HG02981 (cell line): ENCODE data around the gene ATP6V0E2.
"Not testable (repeated sequence)": the region's sequence is repeated elsewhere in the genome, so short reads cannot be mapped to it uniquely, and the experiment has no call there.

ENCODE experiments used
- ATAC-seq: cut with Tn5 transposase; IDR thresholded peaks from one replicate; pipeline ENCODE4 v1.9.1; 2021; ENCODE audit warnings: mild to moderate bottlenecking, moderate library complexity; ENCODE audit not compliant: unreplicated experiment

The ATP6V0E2 gene

GRCh38 chr7:149875396-149875795 is 1.6 kb downstream of the ATP6V0E2 start:
- ATAC-seq = no peak

DNA sequence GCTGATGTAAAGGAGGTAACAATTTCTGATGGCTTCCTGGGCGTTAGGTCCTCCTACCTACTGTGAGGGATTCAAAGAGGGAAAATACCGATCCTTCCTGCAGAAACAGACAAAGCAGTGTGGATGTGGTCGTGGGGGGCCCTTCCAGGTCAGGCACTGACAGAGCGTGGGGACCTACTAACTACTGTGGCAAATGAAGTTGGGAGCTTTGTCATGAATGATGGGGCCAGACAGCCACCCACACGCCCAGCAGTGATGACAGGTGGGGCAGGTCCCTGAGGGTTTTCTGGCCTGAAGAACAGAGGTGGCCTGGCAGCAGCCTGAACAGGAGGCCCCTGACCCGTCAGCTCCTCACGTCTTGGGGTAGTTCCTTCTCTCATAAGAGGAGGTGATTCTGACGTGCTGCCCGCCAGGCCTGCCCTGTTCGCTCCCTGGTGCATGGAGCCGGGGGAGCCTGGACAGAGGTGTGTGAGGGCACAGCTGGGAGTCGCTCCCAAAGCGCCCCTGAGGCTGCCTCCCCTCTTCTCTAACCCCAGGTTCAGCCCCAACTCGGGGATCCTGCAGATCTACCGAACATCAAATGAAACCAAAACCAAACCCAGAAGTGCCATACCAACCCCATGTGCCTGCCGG is 4.2 kb downstream of the ATP6V0E2 start:
- ATAC-seq = no peak

DNA sequence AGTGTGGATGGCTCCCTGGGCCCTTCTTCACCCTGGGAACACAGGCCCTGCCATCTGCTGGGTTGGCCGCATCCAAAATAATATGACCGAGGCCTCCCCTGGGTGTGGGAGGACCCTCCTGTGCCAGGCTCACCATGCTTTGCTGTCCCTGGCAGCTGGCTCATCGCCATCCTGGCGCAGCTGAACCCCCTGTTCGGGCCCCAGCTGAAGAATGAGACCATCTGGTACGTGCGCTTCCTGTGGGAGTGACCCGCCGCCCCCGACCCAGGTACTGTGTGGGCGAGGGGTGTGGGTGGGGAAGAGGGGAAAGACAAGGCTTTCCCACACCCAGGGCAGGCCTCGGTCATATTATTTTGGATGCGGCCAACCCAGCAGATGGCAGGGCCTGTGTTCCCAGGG is 4.8 kb downstream of the ATP6V0E2 start:
- no peak for ATAC-seq

GRCh38 chr7:149879271-149879743 is 5.5 kb downstream of the ATP6V0E2 start:
- no peak for ATAC-seq

DNA sequence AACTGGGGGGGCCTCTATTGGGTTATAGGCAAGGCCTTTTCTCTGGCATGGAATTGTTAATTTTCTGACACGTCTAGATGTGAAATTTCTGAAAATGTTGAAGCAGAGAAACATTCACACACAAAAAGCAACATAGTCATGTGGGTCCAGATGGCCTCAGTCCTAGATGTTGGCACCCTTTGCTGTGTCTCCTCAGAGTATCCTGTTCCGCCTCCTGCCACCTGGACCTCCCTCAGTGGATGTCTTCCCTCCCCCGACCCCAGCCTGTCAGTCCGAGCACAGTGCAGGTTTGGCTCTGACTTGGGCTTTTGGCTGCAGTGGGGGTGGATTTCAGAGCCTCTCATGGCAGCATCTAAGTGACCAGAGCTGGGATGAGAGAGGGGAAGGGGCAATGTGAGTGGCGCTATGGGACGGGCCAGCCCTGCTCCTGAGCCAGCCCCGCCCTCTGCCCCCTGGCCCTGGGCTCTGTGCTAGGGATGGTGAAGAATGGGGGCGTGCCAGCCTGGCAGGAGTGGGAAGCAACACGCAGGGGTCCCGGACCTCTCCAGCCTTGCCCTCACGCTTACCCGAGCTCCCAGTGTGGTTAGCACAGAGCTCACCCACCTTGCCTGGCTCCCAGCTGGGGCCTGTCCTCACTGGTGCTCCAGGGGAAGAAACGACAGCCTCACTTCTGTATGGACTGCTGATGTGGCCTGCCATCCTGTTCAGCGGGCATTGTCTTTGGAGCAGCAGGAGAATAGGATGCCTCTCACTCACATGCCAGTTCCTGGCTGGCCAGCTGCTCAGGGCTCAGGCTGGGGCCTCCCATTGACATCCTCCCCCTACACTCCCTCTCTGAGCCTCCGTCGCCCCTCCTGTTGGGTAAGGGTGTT is 6.2 kb downstream of the ATP6V0E2 start:
- no peak for ATAC-seq

GRCh38 chr7:149880638-149881311 is 7.0 kb downstream of the ATP6V0E2 start:
- no peak for ATAC-seq

DNA sequence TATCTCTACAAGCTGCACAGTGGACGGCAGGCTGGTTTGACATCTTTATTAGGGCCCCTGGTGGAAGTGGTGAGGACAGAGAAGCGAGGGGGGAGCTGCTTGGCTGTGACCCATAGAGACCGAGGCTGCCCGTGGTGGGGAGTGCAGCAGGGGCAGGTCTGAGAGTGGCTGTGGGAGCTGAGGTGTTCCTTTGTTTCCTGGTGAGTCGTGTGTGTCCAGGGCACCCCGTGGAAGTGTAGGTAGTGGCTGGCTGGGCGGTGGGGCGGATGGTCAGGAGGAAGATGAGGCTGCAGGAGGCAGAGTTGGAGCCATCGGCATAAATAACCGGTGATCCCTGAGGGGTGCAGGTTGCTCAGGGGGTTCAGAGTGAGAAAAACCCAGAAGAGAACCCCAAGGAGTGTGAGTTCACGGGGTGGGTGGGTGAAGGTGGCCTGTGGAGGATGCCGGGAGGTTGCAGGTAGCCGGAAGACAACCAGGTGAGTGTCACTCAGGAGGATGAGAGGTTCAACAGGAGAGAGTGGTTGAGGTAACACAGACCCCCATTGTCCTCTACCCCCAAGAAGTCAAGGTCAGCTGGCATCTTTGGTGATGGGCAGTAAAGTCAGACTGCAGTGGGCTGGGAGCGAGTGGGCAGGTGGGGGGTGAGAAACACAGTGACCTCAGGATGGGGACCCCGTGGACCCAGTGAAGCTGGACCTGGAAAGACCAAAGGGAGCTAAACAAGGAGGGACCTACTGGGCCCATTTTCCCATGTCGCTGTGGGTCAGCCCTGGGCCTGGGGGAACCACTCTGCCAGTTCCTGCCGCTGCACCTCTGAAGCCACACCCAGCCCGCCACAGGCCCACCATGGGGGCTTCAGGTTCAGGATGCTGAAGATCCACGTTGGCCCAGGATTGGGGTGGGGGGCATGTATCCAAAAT is 7.8 kb downstream of the ATP6V0E2 start:
- ATAC-seq = no peak

GRCh38 chr7:149882248-149883047 is 8.7 kb downstream of the ATP6V0E2 start:
- ATAC-seq = no peak

GRCh38 chr7:149883048-149883438 is 9.3 kb downstream of the ATP6V0E2 start:
- ATAC-seq = no peak

GRCh38 chr7:149883452-149883861 is 9.7 kb downstream of the ATP6V0E2 start:
- no peak for ATAC-seq

- no peak for ATAC-seq
These were observed 10.2 kb downstream of the ATP6V0E2 start for GRCh38 chr7:149884016-149884415.

- no peak for ATAC-seq
These were observed 10.8 kb downstream of the ATP6V0E2 start for GRCh38 chr7:149884541-149884940.

GRCh38 chr7:149885191-149886017 is 11.6 kb downstream of the ATP6V0E2 start:
- no peak for ATAC-seq

GRCh38 chr7:149886018-149886415 is 12.2 kb downstream of the ATP6V0E2 start:
- no peak for ATAC-seq

- ATAC-seq = no peak
These were observed 13.5 kb downstream of the ATP6V0E2 start for GRCh38 chr7:149887311-149887710.

DNA sequence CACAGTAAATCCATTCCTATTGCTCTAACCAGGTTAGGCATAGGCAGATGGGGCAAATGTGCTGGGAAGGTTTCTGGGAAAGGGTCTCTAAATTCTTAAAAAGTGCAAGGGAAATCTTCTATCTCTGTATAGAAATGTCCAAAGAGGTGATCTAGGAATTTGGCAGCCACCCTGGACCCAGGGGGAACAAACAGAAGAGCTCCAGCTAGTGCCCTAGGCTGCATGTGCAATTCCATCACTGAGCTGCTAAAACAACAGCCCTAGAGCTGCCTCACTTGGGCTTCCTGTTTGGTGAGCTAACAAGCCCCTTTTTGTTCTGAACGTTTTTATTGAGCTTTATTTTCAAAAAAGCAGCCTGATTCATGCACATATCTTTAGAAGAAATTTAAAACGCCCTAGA is 16.9 kb downstream of the ATP6V0E2 start:
- ATAC-seq = not testable (repeated sequence)

- not testable (repeated sequence) for ATAC-seq
These were observed 21.2 kb downstream of the ATP6V0E2 start for GRCh38 chr7:149894957-149895356.

- ATAC-seq = not testable (repeated sequence)
These were observed 34.1 kb downstream of the ATP6V0E2 start for GRCh38 chr7:149907776-149908376.
